Duodenal mucosa (tissue), 2 donors: ENCODE results near the gene CAMK2G.
"Not testable (repeated sequence)": the region's sequence is repeated elsewhere in the genome, so short reads cannot be mapped to it uniquely, and the experiment has no call there.

ENCODE experiments used
- H3K27ac ChIP-seq: one replicate; pipeline ENCODE4 v1.7.0; 2013; ENCODE audit warnings: low read depth, low read length
- H3K27me3 ChIP-seq, 2 donors: one replicate each; pipeline ENCODE4 v1.7.0; 2013; ENCODE audit warnings: low read length in 2 of 2, control low read depth in 1 of 2; ENCODE audit not compliant: insufficient read depth in 2 of 2, control insufficient read depth in 1 of 2
- H3K36me3 ChIP-seq, 2 donors: one replicate each; pipeline ENCODE4 v1.7.0; 2013; ENCODE audit warnings: low read length in 2 of 2, control low read depth in 1 of 2; ENCODE audit not compliant: insufficient read depth in 2 of 2, control insufficient read depth in 1 of 2
- H3K4me1 ChIP-seq, 2 donors: one replicate each; pipeline ENCODE4 v1.7.0; 2013; ENCODE audit warnings: low read length in 2 of 2, control low read depth in 1 of 2; ENCODE audit not compliant: insufficient read depth in 2 of 2, control insufficient read depth in 1 of 2
- H3K4me3 ChIP-seq, 2 donors: one replicate each; pipeline ENCODE4 v1.7.0; 2013; ENCODE audit warnings: low read length in 2 of 2, low read depth in 1 of 2
- H3K9ac ChIP-seq, 2 donors: one replicate each; pipeline ENCODE4 v1.7.0; 2013; ENCODE audit warnings: low read length in 2 of 2, low read depth in 1 of 2
- H3K9me3 ChIP-seq, 2 donors: one replicate each; pipeline ENCODE4 v1.7.0; 2013; ENCODE audit warnings: low read length in 2 of 2, control low read depth in 1 of 2; ENCODE audit not compliant: control insufficient read depth in 1 of 2

Gene CAMK2G

GRCh38 chr10:73874267-73875138, at the start of gene CAMK2G:
CAMK2G (minus strand) TSS chr10:73874555; CDS start chr10:73874461, 94 bp downstream.
- no peaks in the 10 kb centered on the region for H3K9me3 ChIP-seq
- H3K4me3 ChIP-seq, result peak within 1 kb of the TSS; percentile 68 to 79
- no peak within 1 kb of the TSS for H3K27ac ChIP-seq
- H3K4me1 ChIP-seq, result peaks cover 58 to 60% of the 10 kb centered on the region in 2 donors
- no peaks in the 10 kb centered on the region for H3K27me3 ChIP-seq
- peak within 1 kb of the TSS; percentile 62 to 80 for H3K9ac ChIP-seq
- peaks cover 18 to 24% of the 10 kb centered on the region in 2 donors for H3K36me3 ChIP-seq

- Histone ChIP-seq H3K9ac (no peak overlapping the region), H3K27me3 (no peaks in the 10 kb centered on the region), H3K9me3 (no peaks in the 10 kb centered on the region), H3K27ac (no peak overlapping the region), H3K4me1 (no peaks in the 10 kb centered on the region), H3K4me3 (no peak overlapping the region), H3K36me3 (no peaks in the 10 kb centered on the region)
Observed at GRCh38 chr10:73922864-73923133, 48.4 kb upstream of the CAMK2G start.

- no peak overlapping the region for H3K9ac ChIP-seq
- no peaks in the 10 kb centered on the region for H3K9me3 ChIP-seq
- H3K27ac ChIP-seq, result no peak overlapping the region
- no peaks in the 10 kb centered on the region for H3K4me1 ChIP-seq
- no peak overlapping the region for H3K4me3 ChIP-seq
- no peaks in the 10 kb centered on the region for H3K27me3 ChIP-seq
- H3K36me3 ChIP-seq, result no peaks in the 10 kb centered on the region
Observed at GRCh38 chr10:73922007-73922863, 47.9 kb upstream of the CAMK2G start.

GRCh38 chr10:73920089-73920488, 45.7 kb upstream of the CAMK2G start:
- Histone ChIP-seq H3K4me1 (peaks cover 8 to 12% of the 10 kb centered on the region in 2 donors), H3K9ac (peak overlapping the region in 1 of 2 donors; percentile 38), H3K36me3 (peaks cover 0 to under 1% of the 10 kb centered on the region in 2 donors), H3K27me3 (no peaks in the 10 kb centered on the region), H3K27ac (peak overlapping the region; percentile 30), H3K4me3 (no peak overlapping the region), H3K9me3 (no peaks in the 10 kb centered on the region)

- not testable (repeated sequence) for H3K27ac ChIP-seq, H3K9me3 ChIP-seq, H3K4me3 ChIP-seq, H3K36me3 ChIP-seq, H3K9ac ChIP-seq, H3K27me3 ChIP-seq
- H3K4me1 ChIP-seq, result peaks cover 9 to 16% of the 10 kb centered on the region in 2 donors
Observed at GRCh38 chr10:73919481-73919880, 45.1 kb upstream of the CAMK2G start.

GRCh38 chr10:73917566-73918305, 43.4 kb upstream of the CAMK2G start:
- Histone ChIP-seq H3K36me3 (peaks cover 3 to 6% of the 10 kb centered on the region in 2 donors), H3K9ac (no peak overlapping the region), H3K9me3 (no peaks in the 10 kb centered on the region), H3K27me3 (no peaks in the 10 kb centered on the region), H3K4me1 (peaks cover 13 to 16% of the 10 kb centered on the region in 2 donors), H3K27ac (no peak overlapping the region), H3K4me3 (no peak overlapping the region)

GRCh38 chr10:73916761-73917470, 42.6 kb upstream of the CAMK2G start:
- H3K27ac ChIP-seq, result no peak overlapping the region
- H3K9me3 ChIP-seq, result no peaks in the 10 kb centered on the region
- peaks cover 14 to 20% of the 10 kb centered on the region in 2 donors for H3K4me1 ChIP-seq
- H3K36me3 ChIP-seq, result peaks cover 3 to 6% of the 10 kb centered on the region in 2 donors
- no peaks in the 10 kb centered on the region for H3K27me3 ChIP-seq
- H3K4me3 ChIP-seq, result no peak overlapping the region
- no peak overlapping the region for H3K9ac ChIP-seq

- H3K4me1 ChIP-seq, result peaks cover 26 to 27% of the 10 kb centered on the region in 2 donors
- no peaks in the 10 kb centered on the region for H3K27me3 ChIP-seq
- no peak overlapping the region for H3K4me3 ChIP-seq
- H3K9ac ChIP-seq, result no peak overlapping the region
- H3K36me3 ChIP-seq, result peaks cover 3 to 6% of the 10 kb centered on the region in 2 donors
- H3K9me3 ChIP-seq, result no peaks in the 10 kb centered on the region
- H3K27ac ChIP-seq, result no peak overlapping the region
Observed at GRCh38 chr10:73915206-73915851, 41.0 kb upstream of the CAMK2G start.

GRCh38 chr10:73914036-73914435, 39.7 kb upstream of the CAMK2G start:
- Histone ChIP-seq H3K36me3 (peaks cover 3 to 6% of the 10 kb centered on the region in 2 donors), H3K4me3 (no peak overlapping the region), H3K9me3 (no peaks in the 10 kb centered on the region), H3K27ac (no peak overlapping the region), H3K9ac (peak overlapping the region in 1 of 2 donors; percentile 21), H3K4me1 (peaks cover 39 to 40% of the 10 kb centered on the region in 2 donors), H3K27me3 (no peaks in the 10 kb centered on the region)
